Measurements from ENCODE around the gene MUC3A.

- no peak for TF ChIP-seq RFX5 (IDR thresholded peaks at IDR 0.05; ENCODE audit: low read depth, low read length)
- TF ChIP-seq CTCF (conservative IDR thresholded peaks at IDR 0.05; ENCODE audit: low read depth, low read length), result no peak
- no peak for TF ChIP-seq POLR2A (IDR thresholded peaks at IDR 0.05; ENCODE audit: low read depth, low read length)
Observed at GRCh38 chr7:100949227-100949932, at the start of gene MUC3A.
